Lower leg skin (tissue), 3 donors: ENCODE data around the gene OSBP2.

ENCODE experiments used
- POLR2A ChIP-seq, 2 donors: fragments of 450-650 bp; IDR thresholded peaks; one replicate each; pipeline ENCODE4 v1.6.1; 2016 to 2017; ENCODE audit warnings: antibody characterized with exemption in 2 of 2, mild to moderate bottlenecking in 1 of 2, moderate library complexity in 1 of 2
- TF ChIP-seq, protein P1 (sequence below), 3 donors: fragments of 450-650 bp; IDR thresholded peaks; one replicate each; pipeline ENCODE4 v1.5.1; 2016; ENCODE audit warnings: antibody characterized with exemption in 3 of 3, mild to moderate bottlenecking in 3 of 3, moderate library complexity in 2 of 3

- TF ChIP-seq, protein P1, sequence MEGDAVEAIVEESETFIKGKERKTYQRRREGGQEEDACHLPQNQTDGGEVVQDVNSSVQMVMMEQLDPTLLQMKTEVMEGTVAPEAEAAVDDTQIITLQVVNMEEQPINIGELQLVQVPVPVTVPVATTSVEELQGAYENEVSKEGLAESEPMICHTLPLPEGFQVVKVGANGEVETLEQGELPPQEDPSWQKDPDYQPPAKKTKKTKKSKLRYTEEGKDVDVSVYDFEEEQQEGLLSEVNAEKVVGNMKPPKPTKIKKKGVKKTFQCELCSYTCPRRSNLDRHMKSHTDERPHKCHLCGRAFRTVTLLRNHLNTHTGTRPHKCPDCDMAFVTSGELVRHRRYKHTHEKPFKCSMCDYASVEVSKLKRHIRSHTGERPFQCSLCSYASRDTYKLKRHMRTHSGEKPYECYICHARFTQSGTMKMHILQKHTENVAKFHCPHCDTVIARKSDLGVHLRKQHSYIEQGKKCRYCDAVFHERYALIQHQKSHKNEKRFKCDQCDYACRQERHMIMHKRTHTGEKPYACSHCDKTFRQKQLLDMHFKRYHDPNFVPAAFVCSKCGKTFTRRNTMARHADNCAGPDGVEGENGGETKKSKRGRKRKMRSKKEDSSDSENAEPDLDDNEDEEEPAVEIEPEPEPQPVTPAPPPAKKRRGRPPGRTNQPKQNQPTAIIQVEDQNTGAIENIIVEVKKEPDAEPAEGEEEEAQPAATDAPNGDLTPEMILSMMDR (IDR thresholded peaks at IDR 0.05): no peak
- no peak for TF ChIP-seq POLR2A (IDR thresholded peaks at IDR 0.05)
Observed at GRCh38 chr22:30855677-30856518, 161.2 kb downstream of the OSBP2 start.
